GM21717 (cell line): ENCODE results near the gene MYO10.
"Not testable (repeated sequence)": the region's sequence is repeated elsewhere in the genome, so short reads cannot be mapped to it uniquely, and the experiment has no call there.

Source experiments
- ATAC-seq: cut with Tn5 transposase; IDR thresholded peaks from one replicate; pipeline ENCODE4 v1.9.1; 2021; ENCODE audit warnings: mild to moderate bottlenecking, moderate library complexity; ENCODE audit not compliant: unreplicated experiment

MYO10 gene

GRCh38 chr5:16754601-16755000 is 181.5 kb downstream of the MYO10 start:
- no peak for ATAC-seq

GRCh38 chr5:16754086-16754485 is 182.0 kb downstream of the MYO10 start:
- no peak for ATAC-seq

- ATAC-seq: no peak
Measured at GRCh38 chr5:16750445-16750844, 185.6 kb downstream of the MYO10 start.

GRCh38 chr5:16749626-16750025 is 186.5 kb downstream of the MYO10 start:
- ATAC-seq: no peak

- no peak for ATAC-seq
Measured at GRCh38 chr5:16744164-16744880, 191.8 kb downstream of the MYO10 start.

- no peak for ATAC-seq
Measured at GRCh38 chr5:16742938-16743337, 193.2 kb downstream of the MYO10 start.

GRCh38 chr5:16740811-16741392 is 195.2 kb downstream of the MYO10 start:
- ATAC-seq: no peak

GRCh38 chr5:16740066-16740810 is 195.8 kb downstream of the MYO10 start:
- ATAC-seq: no peak

GRCh38 chr5:16738393-16738792 is 197.7 kb downstream of the MYO10 start:
- ATAC-seq: not testable (repeated sequence)

- no peak for ATAC-seq
Measured at GRCh38 chr5:16737620-16738364, 198.3 kb downstream of the MYO10 start.

- no peak for ATAC-seq
Measured at GRCh38 chr5:16737209-16737608, 198.9 kb downstream of the MYO10 start.

- no peak for ATAC-seq
Measured at GRCh38 chr5:16736158-16736995, 199.7 kb downstream of the MYO10 start.

- no peak for ATAC-seq
Measured at GRCh38 chr5:16735101-16736060, 200.7 kb downstream of the MYO10 start.

- ATAC-seq: no peak
Measured at GRCh38 chr5:16733331-16734006, 202.6 kb downstream of the MYO10 start.

- no peak for ATAC-seq
Measured at GRCh38 chr5:16732356-16732755, 203.7 kb downstream of the MYO10 start.

GRCh38 chr5:16727755-16728325 is 208.2 kb downstream of the MYO10 start:
- ATAC-seq: no peak

GRCh38 chr5:16726538-16726946 is 209.5 kb downstream of the MYO10 start:
- no peak for ATAC-seq

GRCh38 chr5:16725575-16725974 is 210.5 kb downstream of the MYO10 start:
- no peak for ATAC-seq
